ENCODE measurements around the gene OAF. TPM values are rescaled to one million over a fixed set of nuclear protein-coding genes. Genes with fewer than 3 reads are reported as not detected.
"Not testable (repeated sequence)": the region's sequence is repeated elsewhere in the genome, so short reads cannot be mapped to it uniquely, and the experiment has no call there.

Gene OAF
- total RNA-seq, 1 donor from 2014 or later: 6.3 TPM

- DNase-seq (ENCODE audit: low read depth): no peak
Observed at GRCh38 chr11:120260616-120261015, 49.8 kb downstream of the OAF start.

GRCh38 chr11:120261321-120261720 lies 50.5 kb downstream of the OAF start:
- no peak for DNase-seq (ENCODE audit: low read depth)

DNA sequence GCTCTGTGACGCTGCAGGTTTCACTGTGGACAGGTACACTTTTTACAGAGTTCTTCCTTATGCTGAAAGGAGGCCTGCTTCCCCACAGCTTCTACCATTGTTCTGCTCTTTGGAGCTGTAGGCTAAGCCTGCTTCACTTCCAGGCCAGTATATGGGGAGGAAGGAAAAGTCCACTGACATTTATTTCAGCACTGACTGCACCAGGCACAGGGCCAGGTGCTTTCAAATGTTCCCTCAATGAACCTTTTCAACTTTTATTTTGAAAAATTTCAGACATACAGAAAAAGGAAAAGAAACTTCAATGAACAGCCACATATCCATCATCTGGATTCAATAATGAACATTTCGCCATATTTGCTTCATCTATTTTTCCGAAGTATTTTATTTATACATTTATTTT lies 51.1 kb downstream of the OAF start:
- no peak for DNase-seq (ENCODE audit: low read depth)

DNA sequence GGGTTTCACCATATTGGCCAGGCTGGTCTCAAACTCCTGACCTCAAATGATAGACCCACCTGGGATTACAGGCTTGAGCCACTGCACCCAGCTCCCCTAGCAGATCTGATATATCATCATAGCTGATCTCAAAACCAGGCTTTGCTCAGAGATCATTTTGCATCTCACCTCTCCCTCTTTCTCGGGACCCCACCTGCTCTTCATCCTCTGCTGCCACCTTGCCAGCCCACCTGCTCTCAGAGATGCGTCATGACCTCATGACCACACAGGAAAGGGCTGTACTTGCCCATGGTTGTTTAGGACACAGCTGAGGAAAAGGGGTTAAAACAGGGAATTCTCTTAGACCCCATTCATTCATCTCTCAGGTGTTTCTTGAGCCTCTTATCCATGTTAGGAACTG lies 56.5 kb downstream of the OAF start:
- no peak for DNase-seq (ENCODE audit: low read depth)

DNA sequence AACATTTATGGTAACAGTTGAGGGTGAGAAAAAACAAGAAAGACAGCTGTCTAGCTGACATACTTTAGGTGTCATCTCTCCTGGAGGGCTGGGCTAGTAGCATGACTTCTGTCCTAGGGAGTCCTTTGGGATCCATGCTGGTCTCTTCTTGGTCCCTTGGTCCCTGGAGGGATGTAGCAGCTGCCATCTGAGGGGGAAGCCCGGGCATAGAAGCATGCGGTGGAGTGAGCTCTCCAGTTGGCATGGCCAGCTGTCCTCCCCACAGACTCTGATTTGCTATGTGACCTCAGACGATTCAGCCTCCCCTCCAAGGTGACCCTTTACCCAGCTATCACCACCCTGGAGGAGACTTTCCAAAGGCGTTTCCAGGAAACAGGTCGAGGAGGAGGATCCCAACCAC lies 57.9 kb downstream of the OAF start:
- DNase-seq (ENCODE audit: low read depth): peak; percentile 98

DNA sequence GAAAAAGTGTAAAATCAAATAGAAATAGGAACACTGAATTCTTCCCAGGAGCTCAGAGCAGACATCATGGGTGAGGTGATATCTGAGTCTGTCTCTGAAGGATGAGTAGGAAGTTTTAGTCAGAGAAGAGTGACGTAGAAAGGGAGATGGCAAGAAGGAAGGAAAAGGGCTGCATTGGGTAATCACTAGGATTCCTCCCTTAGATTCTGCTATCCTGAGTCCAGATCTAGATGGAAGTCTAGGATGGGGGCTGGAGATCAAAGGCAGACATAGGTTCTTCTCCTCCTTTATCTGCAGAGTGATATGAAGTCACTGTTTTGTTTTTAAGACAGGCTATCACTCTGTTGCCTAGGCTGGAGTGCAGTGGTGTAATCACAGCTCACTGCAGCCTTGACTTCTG lies 59.6 kb downstream of the OAF start:
- no peak for DNase-seq (ENCODE audit: low read depth)

DNA sequence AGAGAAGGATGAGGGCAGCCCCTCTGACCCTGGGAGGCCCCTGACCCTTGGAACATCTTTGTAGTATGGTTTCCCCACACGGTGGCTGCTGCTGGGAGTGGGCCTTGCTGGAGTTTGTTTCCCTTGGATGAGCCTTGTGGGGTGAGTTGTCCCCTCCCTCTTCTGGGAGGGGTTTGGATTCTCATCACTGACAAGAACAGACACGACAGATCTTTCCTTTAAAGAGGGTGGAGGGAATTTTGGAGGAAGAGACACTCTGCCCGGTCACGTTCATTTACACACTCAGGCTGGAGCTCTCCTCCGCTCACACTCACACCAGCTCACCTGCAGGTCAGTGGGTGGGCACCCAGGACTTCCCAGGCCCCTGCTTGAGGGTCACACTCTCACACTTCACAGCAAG lies 60.8 kb downstream of the OAF start:
- no peak for DNase-seq (ENCODE audit: low read depth)

- DNase-seq (ENCODE audit: low read depth): peak; percentile 74
Observed at GRCh38 chr11:120272303-120272702, 61.5 kb downstream of the OAF start.

DNA sequence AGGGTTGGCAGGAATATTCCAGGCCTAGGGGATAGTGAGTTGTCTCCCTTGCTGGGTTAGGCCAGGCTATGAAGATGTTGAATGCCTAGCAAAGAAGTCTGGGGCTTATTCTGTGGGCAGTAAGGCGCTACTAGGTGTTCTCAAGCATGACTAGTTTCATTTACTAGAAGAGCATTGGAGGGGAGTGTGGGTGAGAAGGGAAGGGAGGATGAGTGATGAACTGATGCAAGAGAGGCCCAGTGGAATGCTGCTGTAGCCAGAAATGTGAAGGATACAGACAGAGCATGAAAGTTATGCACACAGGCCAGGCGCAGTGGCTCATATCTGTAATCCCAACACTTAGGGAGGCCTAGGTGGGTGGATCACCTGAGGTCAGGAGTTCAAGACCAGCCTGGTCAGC lies 62.6 kb downstream of the OAF start:
- no peak for DNase-seq (ENCODE audit: low read depth)

DNA sequence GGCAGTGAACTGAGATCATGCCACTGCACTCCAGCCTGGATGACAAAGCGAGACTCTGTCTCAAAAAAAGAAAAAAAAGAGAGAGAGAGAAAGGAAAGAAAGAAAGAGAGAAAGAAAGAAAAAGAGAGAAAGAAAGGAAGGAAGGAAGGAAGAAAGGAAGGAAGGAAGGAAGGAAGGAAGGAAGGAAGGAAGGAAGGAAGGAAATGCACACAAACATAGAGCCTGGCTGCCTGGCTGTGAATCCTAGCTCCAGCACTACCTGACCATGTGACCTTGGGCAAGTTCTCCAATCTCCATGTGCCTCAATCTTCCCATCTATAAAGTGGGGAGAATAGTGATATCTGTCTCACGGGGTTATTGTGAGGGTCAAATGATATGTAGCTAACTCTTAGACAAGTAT lies 63.1 kb downstream of the OAF start:
- DNase-seq (ENCODE audit: low read depth): not testable (repeated sequence)

DNA sequence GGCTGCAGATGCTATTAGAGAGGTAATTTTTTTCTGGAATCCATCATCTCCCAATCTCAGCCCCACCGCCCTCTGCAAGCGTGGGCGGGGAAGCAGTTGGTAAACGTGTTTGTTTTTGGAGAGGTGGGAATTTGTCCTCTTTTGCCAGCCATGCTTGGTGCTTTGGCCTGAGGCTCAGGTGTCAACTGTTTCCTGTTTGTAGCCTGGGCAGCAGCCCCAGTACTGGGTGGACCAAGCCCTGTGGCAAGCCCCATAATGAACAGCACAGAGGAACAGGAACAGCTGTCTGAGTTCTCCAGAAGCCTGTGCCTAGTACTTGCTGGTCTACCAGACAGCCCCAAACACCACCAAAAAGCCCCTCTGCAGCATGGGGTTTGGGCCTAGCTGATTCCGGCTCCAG lies 68.7 kb downstream of the OAF start:
- peak; percentile 26 for DNase-seq (ENCODE audit: low read depth)

Other genes with a start within 250 kb of the OAF start
- gene TRIM29, start 72.9 kb upstream of the OAF start, total RNA-seq: not detected in 2 replicates
- gene POU2F3, start 29.1 kb downstream of the OAF start, total RNA-seq: not detected in 2 replicates
- 17.7 and 24.2 TPM in 2 replicates for gene TLCD5, start 114.3 kb downstream of the OAF start, total RNA-seq
- gene ARHGEF12, start 125.4 kb downstream of the OAF start, total RNA-seq: 85.1 and 85.6 TPM in 2 replicates